Natural killer cell (primary cell): ENCODE results near the gene ROBO1. TPM values are rescaled to one million over a fixed set of nuclear protein-coding genes. Genes with fewer than 3 reads are reported as not detected.
"Not testable (repeated sequence)": the region's sequence is repeated elsewhere in the genome, so short reads cannot be mapped to it uniquely, and the experiment has no call there.

Experiments used
- ATAC-seq, 3 donors: fragments of 150-1000 bp in 2 of 3; fragments of 200-7000 bp in 1 of 3; cut with Tn5 transposase; 1 replicate in 1 of 3; 2 replicates in 2 of 3; pipeline ENCODE4 v1.10.0; 2021; ENCODE audit warnings: mild to moderate bottlenecking in 2 of 3, moderate library complexity in 2 of 3
- DNase-seq, 2 donors: peaks; one replicate each; pipeline versions ENCODE4 v3.0.0 to v3.0.0-alpha.2; 2013 to 2021; ENCODE audit warnings: mixed read lengths in 1 of 2
- H3K27ac ChIP-seq: one replicate; pipeline ENCODE4 v1.5.1; 2013; ENCODE audit warnings: mild to moderate bottlenecking, low read length
- H3K27me3 ChIP-seq: one replicate; pipeline ENCODE4 v1.6.1; 2013; ENCODE audit warnings: low read length; ENCODE audit not compliant: control insufficient read depth, insufficient read depth
- H3K36me3 ChIP-seq: one replicate; pipeline ENCODE4 v1.6.1; 2013; ENCODE audit warnings: low read length; ENCODE audit not compliant: control insufficient read depth, insufficient read depth
- H3K4me1 ChIP-seq: one replicate; pipeline ENCODE4 v1.6.1; 2013; ENCODE audit warnings: low read length; ENCODE audit not compliant: control insufficient read depth, insufficient read depth
- H3K4me3 ChIP-seq: one replicate; pipeline ENCODE4 v1.5.1; 2013; ENCODE audit warnings: low read length
- H3K9me3 ChIP-seq: one replicate; pipeline ENCODE4 v1.6.1; 2013; ENCODE audit warnings: low read length; ENCODE audit not compliant: control insufficient read depth, insufficient read depth
- H3K27ac Mint-ChIP-seq, 2 donors: one replicate each; pipeline ENCODE4 v1.8.0; 2022; ENCODE audit warnings: mild to moderate bottlenecking in 2 of 2, mixed read lengths in 2 of 2, moderate library complexity in 1 of 2
- H3K27me3 Mint-ChIP-seq, 2 donors: one replicate each; pipeline ENCODE4 v1.8.0; 2022; ENCODE audit warnings: low read depth in 2 of 2, mixed read lengths in 2 of 2
- H3K36me3 Mint-ChIP-seq: one replicate; pipeline ENCODE4 v1.8.0; 2022; ENCODE audit warnings: mixed read lengths
- H3K4me1 Mint-ChIP-seq, 2 donors: one replicate each; pipeline ENCODE4 v1.8.0; 2022; ENCODE audit warnings: mixed read lengths in 2 of 2
- H3K4me3 Mint-ChIP-seq: one replicate; pipeline ENCODE4 v1.8.0; 2022; ENCODE audit warnings: mild to moderate bottlenecking, moderate library complexity, mixed read lengths
- H3K9me3 Mint-ChIP-seq, 2 donors: one replicate each; pipeline ENCODE4 v1.8.0; 2022; ENCODE audit warnings: mixed read lengths in 2 of 2
- CTCF ChIP-seq: fragments of 200-600 bp; IDR thresholded peaks from one replicate; pipeline ENCODE4 v1.8.0; 2022; ENCODE audit warnings: antibody characterized with exemption
- WGBS: methylation state at CpG from one replicate; pipeline ENCODE4 v1.1.7; 2013; ENCODE audit warnings: missing lambda C conversion rate; ENCODE audit not compliant: insufficient coverage; 5-methylcytosine and 5-hydroxymethylcytosine counted together
- intact Hi-C: fragments of 100-400 bp; cut with micrococcal nuclease; formaldehyde crosslinking; loops from one replicate; pipeline ENCODE4 v1.14.2; 2022
- total RNA-seq, 4 donors: library from RNA; stranded (reverse); fragments of 120-200 nt in 1 of 4; gene quantifications; one replicate each; pipeline versions ENCODE4 v1.2.3 to v1.2.4, GENCODE V29; 2013 to 2022

Gene ROBO1
- total RNA-seq, 3 donors from 2014 or later (not counting 1 experiment from before 2014, with no cell fraction given) = 0.07 TPM; not detected in 2

- no peaks in the 10 kb centered on the region for H3K27me3 ChIP-seq
- no peak overlapping the region for H3K27ac ChIP-seq
- H3K27ac Mint-ChIP-seq = no peak overlapping the region
- no peak overlapping the region for H3K4me3 ChIP-seq
- H3K4me1 ChIP-seq = no peaks in the 10 kb centered on the region
- H3K36me3 Mint-ChIP-seq = no peaks in the 10 kb centered on the region
- ATAC-seq (no peak), DNase-seq (no peak)
- no peaks in the 10 kb centered on the region for H3K27me3 Mint-ChIP-seq
- no peak overlapping the region for H3K4me3 Mint-ChIP-seq
- WGBS = 88% methylated on average over 1 of the region's 2 CpGs
- H3K36me3 ChIP-seq = no peaks in the 10 kb centered on the region
- peaks cover 6% of the 10 kb centered on the region in 2 donors for H3K9me3 Mint-ChIP-seq
- no peak for TF ChIP-seq CTCF
- H3K9me3 ChIP-seq = no peaks in the 10 kb centered on the region
- H3K4me1 Mint-ChIP-seq = no peaks in the 10 kb centered on the region
- intact Hi-C loops = no loop called here
These were observed 1006.7 kb downstream of the ROBO1 start for GRCh38 chr3:78761126-78761525.

- no peak overlapping the region for H3K27ac Mint-ChIP-seq
- H3K4me1 Mint-ChIP-seq = no peaks in the 10 kb centered on the region
- intact Hi-C loops = no loop called here
- Histone ChIP-seq H3K36me3 (no peaks in the 10 kb centered on the region), H3K9me3 (no peaks in the 10 kb centered on the region), H3K27me3 (no peaks in the 10 kb centered on the region), H3K27ac (no peak overlapping the region), H3K4me3 (no peak overlapping the region), H3K4me1 (no peaks in the 10 kb centered on the region)
- no peak for TF ChIP-seq CTCF
- H3K27me3 Mint-ChIP-seq = no peaks in the 10 kb centered on the region
- DNase-seq (no peak), ATAC-seq (no peak)
- WGBS = 72% methylated on average over 3 of the region's 4 CpGs
- peaks cover 7% of the 10 kb centered on the region for H3K36me3 Mint-ChIP-seq
- H3K9me3 Mint-ChIP-seq = peaks cover 7 to 8% of the 10 kb centered on the region in 2 donors
- H3K4me3 Mint-ChIP-seq = no peak overlapping the region
These were observed 1010.1 kb downstream of the ROBO1 start for GRCh38 chr3:78757731-78758130.

GRCh38 chr3:78754066-78754743, 1013.6 kb downstream of the ROBO1 start:
- no peaks in the 10 kb centered on the region for H3K4me1 ChIP-seq
- no peaks in the 10 kb centered on the region for H3K27me3 Mint-ChIP-seq
- H3K9me3 Mint-ChIP-seq = peaks cover 6 to 7% of the 10 kb centered on the region in 2 donors
- no peaks in the 10 kb centered on the region for H3K27me3 ChIP-seq
- H3K27ac Mint-ChIP-seq = no peak overlapping the region
- no peak for TF ChIP-seq CTCF
- H3K9me3 ChIP-seq = no peaks in the 10 kb centered on the region
- DNase-seq (no peak), ATAC-seq (no peak)
- peaks cover 7% of the 10 kb centered on the region for H3K36me3 Mint-ChIP-seq
- H3K36me3 ChIP-seq = no peaks in the 10 kb centered on the region
- no peaks in the 10 kb centered on the region for H3K4me1 Mint-ChIP-seq
- no peak overlapping the region for H3K4me3 ChIP-seq
- no peak overlapping the region for H3K4me3 Mint-ChIP-seq
- intact Hi-C loops = no loop called here
- 96% methylated on average over 1 of the region's 3 CpGs for WGBS
- no peak overlapping the region for H3K27ac ChIP-seq

GRCh38 chr3:78751266-78751665, 1016.5 kb downstream of the ROBO1 start:
- intact Hi-C loops = no loop called here
- no peaks in the 10 kb centered on the region for H3K4me1 ChIP-seq
- H3K4me3 ChIP-seq = no peak overlapping the region
- no peak overlapping the region for H3K27ac Mint-ChIP-seq
- peaks cover 5 to 6% of the 10 kb centered on the region in 2 donors for H3K9me3 Mint-ChIP-seq
- no peak for TF ChIP-seq CTCF
- H3K4me1 Mint-ChIP-seq = no peaks in the 10 kb centered on the region
- no CpG with 5 or more reads among the region's 1 CpG for WGBS
- H3K4me3 Mint-ChIP-seq = no peak overlapping the region
- no peak overlapping the region for H3K27ac ChIP-seq
- peaks cover 7% of the 10 kb centered on the region for H3K36me3 Mint-ChIP-seq
- H3K27me3 ChIP-seq = no peaks in the 10 kb centered on the region
- no peaks in the 10 kb centered on the region for H3K36me3 ChIP-seq
- no peak for DNase-seq
- H3K9me3 ChIP-seq = no peaks in the 10 kb centered on the region
- no peaks in the 10 kb centered on the region for H3K27me3 Mint-ChIP-seq
- no peak for ATAC-seq

- intact Hi-C loops, H3K4me1 ChIP-seq, H3K27me3 ChIP-seq, H3K4me3 Mint-ChIP-seq, H3K36me3 ChIP-seq, ATAC-seq, H3K4me1 Mint-ChIP-seq, DNase-seq, H3K9me3 ChIP-seq, H3K4me3 ChIP-seq, H3K27ac Mint-ChIP-seq, H3K27ac ChIP-seq, H3K27me3 Mint-ChIP-seq: not testable (repeated sequence)
- Mint-ChIP-seq H3K9me3 (peaks cover 7 to 12% of the 10 kb centered on the region in 2 donors), H3K36me3 (peaks cover 13% of the 10 kb centered on the region)
- 82% methylated on average over 2 of the region's 3 CpGs for WGBS
These were observed 1017.5 kb downstream of the ROBO1 start for GRCh38 chr3:78750291-78750690.
